Muscle of leg (tissue), 11 donors: ENCODE measurements around the gene CYTH1. TPM values are rescaled to one million over a fixed set of nuclear protein-coding genes. Genes with fewer than 3 reads are reported as not detected.

Source experiments
- DNase-seq: peaks from one replicate; pipeline ENCODE4 v3.0.0; 2013
- H3K27ac ChIP-seq: one replicate; pipeline ENCODE4 v1.5.1; 2013; ENCODE audit warnings: mild to moderate bottlenecking, low read length, control low read depth
- H3K27me3 ChIP-seq: one replicate; pipeline ENCODE4 v1.6.1; 2013; ENCODE audit warnings: low read length; ENCODE audit not compliant: control insufficient read depth, insufficient read depth
- H3K36me3 ChIP-seq: one replicate; pipeline ENCODE4 v1.6.1; 2013; ENCODE audit warnings: low read length; ENCODE audit not compliant: control insufficient read depth, insufficient read depth
- H3K4me1 ChIP-seq: one replicate; pipeline ENCODE4 v1.6.1; 2013; ENCODE audit warnings: low read length; ENCODE audit not compliant: control insufficient read depth, insufficient read depth
- H3K4me3 ChIP-seq: one replicate; pipeline ENCODE4 v1.5.1; 2013; ENCODE audit warnings: low read length, control low read depth
- H3K9me3 ChIP-seq: replicated peaks from 2 replicates; pipeline ENCODE4 v1.6.1; 2013; ENCODE audit warnings: low read depth, low read length; ENCODE audit not compliant: control insufficient read depth
- WGBS: methylation state at CpG from one replicate; pipeline ENCODE4 v1.1.5; 2013; ENCODE audit warnings: missing lambda C conversion rate; ENCODE audit not compliant: insufficient coverage; 5-methylcytosine and 5-hydroxymethylcytosine counted together
- polyA plus RNA-seq, 8 donors: library from polyadenylated mRNA; unstranded; fragments of 120-200 nt; gene quantifications; one replicate each; pipeline versions ENCODE4 v1.2.1 to v1.2.3, GENCODE V29; 2013; ENCODE audit warnings: inconsistent platforms in 1 of 8, low replicate concordance in 1 of 8; ENCODE audit not compliant: insufficient read length in 8 of 8, insufficient read depth in 1 of 8
- total RNA-seq: library from RNA; stranded (reverse); fragments of 120-200 nt; gene quantifications from one replicate; pipeline ENCODE4 v1.2.4, GENCODE V29; 2013

Gene CYTH1
- total and polyA plus RNA-seq, 9 donors = 17.3 to 26.9 (median 21.1) TPM

- peaks cover 9% of the 10 kb centered on the region for H3K4me1 ChIP-seq
- no peak overlapping the region for H3K27ac ChIP-seq
- DNase-seq = no peak
- no peaks in the 10 kb centered on the region for H3K27me3 ChIP-seq
- WGBS = 91% methylated on average over 14 of the region's 14 CpGs
- H3K36me3 ChIP-seq = peaks cover 88% of the 10 kb centered on the region
- H3K9me3 ChIP-seq = no peaks in the 10 kb centered on the region
- H3K4me3 ChIP-seq = no peak overlapping the region
Measured at GRCh38 chr17:78822552-78822951, 40.5 kb upstream of the CYTH1 start.

GRCh38 chr17:78821961-78822360 is 39.9 kb upstream of the CYTH1 start:
- no peak for DNase-seq
- no peak overlapping the region for H3K27ac ChIP-seq
- 83% methylated on average over 5 of the region's 8 CpGs for WGBS
- H3K27me3 ChIP-seq = no peaks in the 10 kb centered on the region
- H3K4me3 ChIP-seq = no peak overlapping the region
- no peaks in the 10 kb centered on the region for H3K9me3 ChIP-seq
- peaks cover 89% of the 10 kb centered on the region for H3K36me3 ChIP-seq
- H3K4me1 ChIP-seq = peaks cover 8% of the 10 kb centered on the region

GRCh38 chr17:78820841-78821240 is 38.8 kb upstream of the CYTH1 start:
- no peak for DNase-seq
- peaks cover 6% of the 10 kb centered on the region for H3K4me1 ChIP-seq
- peaks cover 90% of the 10 kb centered on the region for H3K36me3 ChIP-seq
- H3K27ac ChIP-seq = no peak overlapping the region
- H3K27me3 ChIP-seq = no peaks in the 10 kb centered on the region
- WGBS = 90% methylated on average over 11 of the region's 13 CpGs
- H3K9me3 ChIP-seq = no peaks in the 10 kb centered on the region
- no peak overlapping the region for H3K4me3 ChIP-seq

- no peaks in the 10 kb centered on the region for H3K27me3 ChIP-seq
- peak; percentile 72 for DNase-seq
- whole genome bisulfite sequencing = 93% methylated on average over 14 of the region's 18 CpGs
- H3K4me1 ChIP-seq = peaks cover 6% of the 10 kb centered on the region
- no peak overlapping the region for H3K4me3 ChIP-seq
- H3K9me3 ChIP-seq = no peaks in the 10 kb centered on the region
- peak overlapping the region; percentile 71 for H3K27ac ChIP-seq
- peaks cover 90% of the 10 kb centered on the region for H3K36me3 ChIP-seq
Measured at GRCh38 chr17:78819806-78820792, 38.0 kb upstream of the CYTH1 start.

- 69% methylated on average over 2 of the region's 8 CpGs for WGBS
- no peaks in the 10 kb centered on the region for H3K27me3 ChIP-seq
- peaks cover 6% of the 10 kb centered on the region for H3K4me1 ChIP-seq
- peak overlapping the region; percentile 71 for H3K27ac ChIP-seq
- H3K36me3 ChIP-seq = peaks cover 90% of the 10 kb centered on the region
- no peak for DNase-seq
- H3K4me3 ChIP-seq = no peak overlapping the region
- no peaks in the 10 kb centered on the region for H3K9me3 ChIP-seq
Measured at GRCh38 chr17:78819402-78819801, 37.3 kb upstream of the CYTH1 start.

- H3K36me3 ChIP-seq = peaks cover 90% of the 10 kb centered on the region
- no peak overlapping the region for H3K4me3 ChIP-seq
- 18% methylated on average over 3 of the region's 6 CpGs for WGBS
- peaks cover 6% of the 10 kb centered on the region for H3K4me1 ChIP-seq
- H3K27ac ChIP-seq = peak overlapping the region; percentile 71
- peak; percentile 81 for DNase-seq
- H3K9me3 ChIP-seq = no peaks in the 10 kb centered on the region
- H3K27me3 ChIP-seq = no peaks in the 10 kb centered on the region
Measured at GRCh38 chr17:78818932-78819331, 36.9 kb upstream of the CYTH1 start.

- H3K27ac ChIP-seq = peak overlapping the region; percentile 13
- H3K4me3 ChIP-seq = no peak overlapping the region
- H3K9me3 ChIP-seq = no peaks in the 10 kb centered on the region
- H3K36me3 ChIP-seq = peaks cover 90% of the 10 kb centered on the region
- H3K4me1 ChIP-seq = peaks cover 10% of the 10 kb centered on the region
- DNase-seq = no peak
- WGBS = 91% methylated on average over 14 of the region's 19 CpGs
- no peaks in the 10 kb centered on the region for H3K27me3 ChIP-seq
Measured at GRCh38 chr17:78818152-78818846, 36.2 kb upstream of the CYTH1 start.

- H3K9me3 ChIP-seq = no peaks in the 10 kb centered on the region
- H3K4me1 ChIP-seq = peaks cover 14% of the 10 kb centered on the region
- no peak overlapping the region for H3K27ac ChIP-seq
- no peaks in the 10 kb centered on the region for H3K27me3 ChIP-seq
- no peak overlapping the region for H3K4me3 ChIP-seq
- no peak for DNase-seq
- H3K36me3 ChIP-seq = peaks cover 90% of the 10 kb centered on the region
- 95% methylated on average over 4 of the region's 6 CpGs for WGBS
Measured at GRCh38 chr17:78817123-78817522, 35.0 kb upstream of the CYTH1 start.

GRCh38 chr17:78815696-78816095 is 33.6 kb upstream of the CYTH1 start:
- Histone ChIP-seq H3K27me3 (no peaks in the 10 kb centered on the region), H3K36me3 (peaks cover 88% of the 10 kb centered on the region), H3K9me3 (no peaks in the 10 kb centered on the region), H3K4me1 (peaks cover 14% of the 10 kb centered on the region), H3K4me3 (no peak overlapping the region), H3K27ac (no peak overlapping the region)
- WGBS = 82% methylated on average over 7 of the region's 7 CpGs
- no peak for DNase-seq

GRCh38 chr17:78812855-78813254 is 30.8 kb upstream of the CYTH1 start:
- H3K4me3 ChIP-seq = no peak overlapping the region
- peak; percentile 77 for DNase-seq
- peaks cover 8% of the 10 kb centered on the region for H3K4me1 ChIP-seq
- peak overlapping the region; percentile 71 for H3K27ac ChIP-seq
- WGBS = 0% methylated on average over 2 of the region's 8 CpGs
- peaks cover 83% of the 10 kb centered on the region for H3K36me3 ChIP-seq
- no peaks in the 10 kb centered on the region for H3K9me3 ChIP-seq
- no peaks in the 10 kb centered on the region for H3K27me3 ChIP-seq
